ENCODE data around the gene SPATA22. TPM values are rescaled to one million over a fixed set of nuclear protein-coding genes. Genes with fewer than 3 reads are reported as not detected.

Gene SPATA22
- total and polyA plus RNA-seq, 2 experiments from 2014 or later = not detected

- no peak for TF ChIP-seq CTCF (conservative IDR thresholded peaks at IDR 0.05; ENCODE audit: low read depth in 2 of 2)
- TF ChIP-seq STAT1 (IDR thresholded peaks at IDR 0.05; ENCODE audit: unreplicated experiment) = no peak
Measured at GRCh38 chr17:3448059-3448665, 23.5 kb downstream of the SPATA22 start (continued).

- no peaks in the 10 kb centered on the region for H3K9me2 ChIP-seq (ENCODE audit: insufficient read depth)
- H3K4me3 ChIP-seq = no peak overlapping the region
- H3K9me3 Mint-ChIP-seq = no peaks in the 10 kb centered on the region
- peaks cover 3% of the 10 kb centered on the region; the same call in 1 of the 3 replicates for H3K4me1 Mint-ChIP-seq
- DNase-seq (ENCODE audit: low spot score) (peak; percentile 80), ATAC-seq (peak; percentile 98)
- no peaks in the 10 kb centered on the region for H3K36me3 Mint-ChIP-seq (ENCODE audit: low read depth)
- H3K36me3 ChIP-seq (ENCODE audit: insufficient read depth) = no peaks in the 10 kb centered on the region
- H3K27ac ChIP-seq (ENCODE audit: low read depth) = no peak overlapping the region
- H3K27ac Mint-ChIP-seq = 0 out of 2 replicates have a peak overlapping the region, but pooled peaks have one; percentile 23
- no peak overlapping the region for H3K4me3 Mint-ChIP-seq
- H3K4me1 ChIP-seq (ENCODE audit: insufficient read depth) = no peaks in the 10 kb centered on the region
- no peaks in the 10 kb centered on the region for H3K27me3 ChIP-seq (ENCODE audit: insufficient read depth)
- no peaks in the 10 kb centered on the region for H3K27me3 Mint-ChIP-seq (ENCODE audit: insufficient read depth, low read depth, poor library complexity)
- no peaks in the 10 kb centered on the region for H3F3A ChIP-seq (replicated peaks; ENCODE audit: low read depth)
- H4K20me1 ChIP-seq (replicated peaks; ENCODE audit: insufficient read depth) = no peaks in the 10 kb centered on the region
- H3K4me2 ChIP-seq = no peak overlapping the region
- TF ChIP-seq CREB1 (CRISPR knock-in tag; IDR thresholded peaks at IDR 0.05; ENCODE audit: low read depth) (peak; percentile 72), NANOG (IDR thresholded peaks at IDR 0.05; ENCODE audit: borderline replicate concordance) (no peak), CTCF (conservative IDR thresholded peaks at IDR 0.05; ENCODE audit: low read depth in 2 of 2) (peak; percentile 69 to 93), REST (IDR thresholded peaks at IDR 0.05; ENCODE audit: unreplicated experiment) (no peak)
- no peaks in the 10 kb centered on the region for H3K79me2 ChIP-seq (replicated peaks; ENCODE audit: insufficient read depth)
- no peak overlapping the region for H2AFZ ChIP-seq
Measured at GRCh38 chr17:3447625-3448024, 24.0 kb downstream of the SPATA22 start.

All from GM23338 (cell line).